Measurements from ENCODE around the gene AP3M1. TPM values are rescaled to one million over a fixed set of nuclear protein-coding genes. Genes with fewer than 3 reads are reported as not detected.

Gene AP3M1
- polyA plus RNA-seq, 1 donor: 43.3 TPM

DNA sequence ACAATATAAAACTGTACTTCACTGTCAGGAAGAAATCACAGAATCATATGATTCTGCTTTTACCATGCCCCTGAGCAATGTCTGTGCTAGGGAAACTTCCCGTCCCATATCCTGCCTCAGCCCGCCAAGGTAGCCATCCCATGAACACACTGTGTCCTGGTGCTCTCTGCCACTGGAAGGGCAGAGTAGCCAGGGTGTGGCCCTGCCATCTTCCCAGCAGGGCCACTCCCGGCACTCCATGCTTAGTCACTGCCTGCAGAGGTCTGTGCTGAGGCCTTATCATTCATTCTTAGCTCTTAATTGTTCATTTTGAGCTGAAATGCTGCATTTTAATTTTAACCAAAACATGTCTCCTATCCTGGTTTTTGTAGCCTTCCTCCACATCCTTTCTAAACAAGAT lies 31.8 kb downstream of the AP3M1 start:
- WGBS (ENCODE audit: insufficient coverage, low lambda C conversion rate): no CpG with 5 or more reads among the region's 3 CpGs
- Histone ChIP-seq H3K27me3 (ENCODE audit: control insufficient read depth, insufficient read depth, low read length) (no peaks in the 10 kb centered on the region), H3K4me3 (ENCODE audit: low read length) (no peak overlapping the region), H3K4me1 (ENCODE audit: control insufficient read depth, insufficient read depth, low read length) (no peaks in the 10 kb centered on the region), H3K36me3 (ENCODE audit: control insufficient read depth, insufficient read depth, low read length) (peaks cover 92% of the 10 kb centered on the region), H3K27ac (ENCODE audit: low read length) (no peak overlapping the region), H3K9me3 (ENCODE audit: control insufficient read depth, low read depth, low read length) (no peaks in the 10 kb centered on the region)
- no peak for DNase-seq

DNA sequence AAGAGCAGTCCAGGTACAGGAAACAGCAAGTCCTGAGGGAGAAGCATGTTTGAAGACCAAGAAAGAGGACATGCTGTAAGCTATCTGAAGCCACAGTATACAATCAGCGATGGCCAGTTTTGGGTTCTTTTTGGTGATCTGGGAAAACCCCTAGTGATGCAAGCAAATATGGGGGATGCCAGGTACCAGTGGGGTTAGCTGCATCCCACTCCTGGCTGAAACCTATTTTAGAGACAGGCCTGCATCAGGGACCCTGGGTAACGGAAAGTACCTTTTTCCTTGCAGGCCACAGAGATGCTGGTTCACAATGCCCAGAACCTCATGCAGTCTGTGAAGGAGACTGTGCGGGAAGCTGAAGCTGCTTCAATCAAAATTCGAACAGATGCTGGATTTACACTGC lies 32.9 kb downstream of the AP3M1 start:
- H3K4me1 ChIP-seq (ENCODE audit: control insufficient read depth, insufficient read depth, low read length): no peaks in the 10 kb centered on the region

DNA sequence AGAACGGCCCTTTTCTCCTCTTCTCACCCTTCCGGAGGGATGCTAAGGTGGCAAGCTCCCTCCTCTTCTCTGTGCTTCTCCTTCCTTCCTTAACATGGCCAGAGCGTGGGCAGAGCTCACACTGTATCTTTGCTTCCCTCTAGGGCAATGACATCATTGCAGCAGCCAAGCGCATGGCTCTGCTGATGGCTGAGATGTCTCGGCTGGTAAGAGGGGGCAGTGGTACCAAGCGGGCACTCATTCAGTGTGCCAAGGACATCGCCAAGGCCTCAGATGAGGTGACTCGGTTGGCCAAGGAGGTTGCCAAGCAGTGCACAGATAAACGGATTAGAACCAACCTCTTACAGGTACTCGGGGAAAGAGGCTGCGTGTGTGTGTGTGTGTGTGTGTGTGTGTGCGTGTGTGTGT lies 36.6 kb downstream of the AP3M1 start:
- Histone ChIP-seq H3K27ac (ENCODE audit: low read length) (no peak overlapping the region), H3K4me1 (ENCODE audit: control insufficient read depth, insufficient read depth, low read length) (no peaks in the 10 kb centered on the region), H3K4me3 (ENCODE audit: low read length) (no peak overlapping the region), H3K36me3 (ENCODE audit: control insufficient read depth, insufficient read depth, low read length) (peaks cover 97% of the 10 kb centered on the region), H3K27me3 (ENCODE audit: control insufficient read depth, insufficient read depth, low read length) (no peaks in the 10 kb centered on the region), H3K9me3 (ENCODE audit: control insufficient read depth, low read depth, low read length) (no peaks in the 10 kb centered on the region)
- WGBS (ENCODE audit: insufficient coverage, low lambda C conversion rate): no CpG with 5 or more reads among the region's 12 CpGs
- no peak for DNase-seq

More for the DNA sequence above, 32.9 kb downstream of the AP3M1 start:
- Histone ChIP-seq H3K36me3 (ENCODE audit: control insufficient read depth, insufficient read depth, low read length) (peaks cover 92% of the 10 kb centered on the region), H3K4me3 (ENCODE audit: low read length) (no peak overlapping the region), H3K27ac (ENCODE audit: low read length) (no peak overlapping the region), H3K9me3 (ENCODE audit: control insufficient read depth, low read depth, low read length) (no peaks in the 10 kb centered on the region), H3K27me3 (ENCODE audit: control insufficient read depth, insufficient read depth, low read length) (no peaks in the 10 kb centered on the region)
- no CpG with 5 or more reads among the region's 4 CpGs for WGBS (ENCODE audit: insufficient coverage, low lambda C conversion rate)
- DNase-seq: no peak

DNA sequence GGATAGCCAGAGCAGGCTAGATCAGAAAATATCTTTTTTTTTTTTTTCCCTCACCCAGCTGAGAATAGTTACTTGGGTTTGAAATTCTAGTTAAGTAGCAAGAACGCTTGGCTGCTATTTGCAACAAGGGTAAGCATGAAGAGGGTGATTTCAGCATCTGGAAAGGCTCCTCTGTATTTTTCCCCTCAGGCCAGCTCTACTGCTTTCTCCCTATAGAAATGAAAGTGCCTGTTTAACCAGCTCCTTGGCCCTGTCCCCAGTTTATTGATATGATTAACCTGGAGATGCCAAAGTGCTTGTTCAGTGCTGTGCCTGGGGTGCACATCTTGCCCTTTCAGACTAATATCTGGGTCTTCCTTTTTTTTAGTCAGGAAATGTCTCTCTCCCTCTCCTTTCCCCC lies 37.1 kb downstream of the AP3M1 start:
- H3K36me3 ChIP-seq (ENCODE audit: control insufficient read depth, insufficient read depth, low read length): peaks cover 97% of the 10 kb centered on the region
- no peak overlapping the region for H3K4me3 ChIP-seq (ENCODE audit: low read length)
- no peaks in the 10 kb centered on the region for H3K4me1 ChIP-seq (ENCODE audit: control insufficient read depth, insufficient read depth, low read length)
- H3K27me3 ChIP-seq (ENCODE audit: control insufficient read depth, insufficient read depth, low read length): no peaks in the 10 kb centered on the region
- H3K27ac ChIP-seq (ENCODE audit: low read length): no peak overlapping the region
- whole genome bisulfite sequencing (ENCODE audit: insufficient coverage, low lambda C conversion rate): no CpG with 5 or more reads among the region's 1 CpG
- H3K9me3 ChIP-seq (ENCODE audit: control insufficient read depth, low read depth, low read length): no peaks in the 10 kb centered on the region
- DNase-seq: no peak

DNA sequence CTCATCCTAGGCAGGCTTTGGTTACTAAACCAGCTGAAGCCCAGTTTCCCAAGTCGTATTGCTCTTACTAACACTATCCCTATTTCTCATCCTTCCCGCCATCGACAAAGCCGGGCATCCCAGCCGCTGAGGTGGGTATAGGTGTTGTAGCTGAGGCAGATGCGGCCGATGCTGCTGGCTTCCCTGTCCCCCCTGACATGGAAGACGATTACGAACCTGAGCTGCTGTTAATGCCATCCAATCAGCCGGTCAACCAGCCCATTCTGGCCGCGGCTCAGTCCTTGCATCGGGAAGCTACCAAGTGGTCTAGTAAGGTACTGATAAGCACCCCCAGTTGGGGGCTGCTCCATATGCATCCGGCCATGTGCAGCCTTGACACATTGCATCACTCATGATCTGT lies 38.8 kb downstream of the AP3M1 start:
- Histone ChIP-seq H3K27ac (ENCODE audit: low read length) (no peak overlapping the region), H3K27me3 (ENCODE audit: control insufficient read depth, insufficient read depth, low read length) (no peaks in the 10 kb centered on the region), H3K4me1 (ENCODE audit: control insufficient read depth, insufficient read depth, low read length) (no peaks in the 10 kb centered on the region), H3K9me3 (ENCODE audit: control insufficient read depth, low read depth, low read length) (no peaks in the 10 kb centered on the region), H3K36me3 (ENCODE audit: control insufficient read depth, insufficient read depth, low read length) (peaks cover 92% of the 10 kb centered on the region), H3K4me3 (ENCODE audit: low read length) (no peak overlapping the region)
- WGBS (ENCODE audit: insufficient coverage, low lambda C conversion rate): no CpG with 5 or more reads among the region's 14 CpGs
- no peak for DNase-seq

DNA sequence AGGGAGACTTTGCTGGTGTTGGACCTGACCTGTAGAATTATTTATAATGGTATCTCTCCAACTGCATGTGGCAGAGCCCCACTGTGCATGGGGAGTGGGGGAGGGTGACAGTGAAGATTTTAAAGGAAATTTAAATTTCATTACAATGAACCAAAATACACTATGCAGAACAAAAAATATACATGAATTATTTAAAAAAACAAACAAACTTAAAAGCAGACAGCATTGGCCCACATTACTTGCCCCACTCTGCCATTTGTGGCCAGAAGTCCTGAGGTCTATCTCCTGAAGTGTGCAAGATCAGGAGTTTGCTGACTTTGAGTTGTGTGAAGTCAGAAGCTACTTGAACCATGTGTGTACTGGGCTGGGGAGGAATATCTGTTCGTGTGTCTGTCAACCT lies 40.5 kb downstream of the AP3M1 start:
- Histone ChIP-seq H3K4me1 (ENCODE audit: control insufficient read depth, insufficient read depth, low read length) (no peaks in the 10 kb centered on the region), H3K9me3 (ENCODE audit: control insufficient read depth, low read depth, low read length) (no peaks in the 10 kb centered on the region), H3K4me3 (ENCODE audit: low read length) (no peak overlapping the region), H3K27ac (ENCODE audit: low read length) (no peak overlapping the region), H3K27me3 (ENCODE audit: control insufficient read depth, insufficient read depth, low read length) (no peaks in the 10 kb centered on the region), H3K36me3 (ENCODE audit: control insufficient read depth, insufficient read depth, low read length) (peaks cover 86% of the 10 kb centered on the region)
- no peak for DNase-seq
- WGBS (ENCODE audit: insufficient coverage, low lambda C conversion rate): no CpG with 5 or more reads among the region's 1 CpG

DNA sequence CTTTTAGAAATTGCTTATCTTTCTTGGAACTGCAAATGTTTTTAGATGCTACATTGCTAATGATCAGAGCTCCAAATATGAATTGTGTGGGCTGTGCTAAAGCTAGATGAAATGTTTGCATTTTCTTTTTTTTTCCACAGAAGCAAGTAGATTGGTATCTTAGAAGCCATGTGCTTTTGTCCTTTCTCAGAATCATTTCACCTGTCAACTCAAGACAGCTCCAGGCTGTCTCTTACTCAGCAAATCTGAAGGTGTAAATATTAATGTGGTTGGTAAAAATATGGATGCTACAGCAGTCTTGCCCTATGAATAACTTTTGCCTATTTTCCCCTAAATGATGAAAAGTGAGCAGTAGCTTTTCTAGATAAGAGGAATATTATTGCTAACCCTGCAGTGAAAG lies 41.2 kb downstream of the AP3M1 start:
- Histone ChIP-seq H3K4me1 (ENCODE audit: control insufficient read depth, insufficient read depth, low read length) (no peaks in the 10 kb centered on the region), H3K27ac (ENCODE audit: low read length) (no peak overlapping the region), H3K36me3 (ENCODE audit: control insufficient read depth, insufficient read depth, low read length) (peaks cover 86% of the 10 kb centered on the region), H3K4me3 (ENCODE audit: low read length) (no peak overlapping the region), H3K27me3 (ENCODE audit: control insufficient read depth, insufficient read depth, low read length) (no peaks in the 10 kb centered on the region), H3K9me3 (ENCODE audit: control insufficient read depth, low read depth, low read length) (no peaks in the 10 kb centered on the region)
- no peak for DNase-seq

DNA sequence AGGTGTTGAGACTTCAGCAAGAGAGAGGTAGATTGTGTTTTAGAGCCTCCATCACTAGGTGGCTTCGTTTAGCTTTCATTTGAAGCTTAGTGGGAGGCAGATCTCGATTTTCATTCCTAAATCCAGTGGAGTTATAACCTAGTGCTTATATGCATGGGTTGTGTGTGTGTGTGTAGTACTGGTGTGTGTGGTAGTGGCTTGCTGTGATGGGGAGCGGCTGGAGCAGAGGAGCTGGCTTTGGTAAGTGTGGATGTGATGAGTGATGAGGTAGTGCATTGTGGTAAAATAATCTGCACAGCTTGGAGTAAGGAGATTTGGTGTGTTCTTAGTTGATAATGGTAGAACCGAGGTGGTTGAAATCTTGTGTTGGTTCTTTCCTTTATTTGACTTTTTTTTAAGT lies 43.2 kb downstream of the AP3M1 start:
- Histone ChIP-seq H3K36me3 (ENCODE audit: control insufficient read depth, insufficient read depth, low read length) (peaks cover 71% of the 10 kb centered on the region), H3K4me1 (ENCODE audit: control insufficient read depth, insufficient read depth, low read length) (no peaks in the 10 kb centered on the region), H3K4me3 (ENCODE audit: low read length) (no peak overlapping the region), H3K9me3 (ENCODE audit: control insufficient read depth, low read depth, low read length) (no peaks in the 10 kb centered on the region), H3K27me3 (ENCODE audit: control insufficient read depth, insufficient read depth, low read length) (no peaks in the 10 kb centered on the region), H3K27ac (ENCODE audit: low read length) (no peak overlapping the region)
- DNase-seq: no peak
- WGBS (ENCODE audit: insufficient coverage, low lambda C conversion rate): no CpG with 5 or more reads among the region's 4 CpGs

DNA sequence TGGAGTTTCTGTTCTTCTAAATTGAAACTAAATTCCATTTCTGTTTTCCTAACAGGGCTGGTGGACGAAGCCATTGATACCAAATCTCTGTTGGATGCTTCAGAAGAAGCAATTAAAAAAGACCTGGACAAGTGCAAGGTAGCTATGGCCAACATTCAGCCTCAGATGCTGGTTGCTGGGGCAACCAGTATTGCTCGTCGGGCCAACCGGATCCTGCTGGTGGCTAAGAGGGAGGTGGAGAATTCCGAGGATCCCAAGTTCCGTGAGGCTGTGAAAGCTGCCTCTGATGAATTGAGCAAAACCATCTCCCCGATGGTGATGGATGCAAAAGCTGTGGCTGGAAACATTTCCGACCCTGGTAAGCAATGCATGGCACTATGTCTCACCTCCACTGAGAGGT lies 45.6 kb downstream of the AP3M1 start:
- Histone ChIP-seq H3K4me1 (ENCODE audit: control insufficient read depth, insufficient read depth, low read length) (no peaks in the 10 kb centered on the region), H3K27me3 (ENCODE audit: control insufficient read depth, insufficient read depth, low read length) (no peaks in the 10 kb centered on the region), H3K9me3 (ENCODE audit: control insufficient read depth, low read depth, low read length) (no peaks in the 10 kb centered on the region), H3K36me3 (ENCODE audit: control insufficient read depth, insufficient read depth, low read length) (peaks cover 60% of the 10 kb centered on the region), H3K27ac (ENCODE audit: low read length) (no peak overlapping the region), H3K4me3 (ENCODE audit: low read length) (no peak overlapping the region)
- WGBS (ENCODE audit: insufficient coverage, low lambda C conversion rate): no CpG with 5 or more reads among the region's 8 CpGs
- no peak for DNase-seq

DNA sequence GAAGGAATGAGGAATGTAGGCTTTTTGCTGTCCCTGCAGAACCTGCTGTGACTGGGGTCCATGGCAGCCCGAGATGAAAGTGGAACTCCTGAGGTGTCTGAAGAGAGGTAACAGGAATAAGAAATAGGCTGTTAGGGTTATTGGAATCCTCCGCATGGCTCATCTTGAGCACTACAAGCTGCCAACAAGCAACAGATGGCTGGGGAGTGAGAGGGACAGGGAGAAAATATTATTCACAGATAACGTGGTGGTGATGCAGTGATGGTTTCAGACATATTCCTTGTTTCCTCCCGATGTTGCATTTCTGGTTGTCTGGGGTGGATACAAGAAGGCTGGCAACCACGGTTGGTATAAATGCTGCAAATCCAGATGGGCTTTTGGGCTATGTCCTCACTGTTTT lies 46.1 kb downstream of the AP3M1 start:
- no CpG with 5 or more reads among the region's 5 CpGs for WGBS (ENCODE audit: insufficient coverage, low lambda C conversion rate)
- H3K4me1 ChIP-seq (ENCODE audit: control insufficient read depth, insufficient read depth, low read length): no peaks in the 10 kb centered on the region
- H3K36me3 ChIP-seq (ENCODE audit: control insufficient read depth, insufficient read depth, low read length): peaks cover 60% of the 10 kb centered on the region
- no peak overlapping the region for H3K4me3 ChIP-seq (ENCODE audit: low read length)
- H3K27me3 ChIP-seq (ENCODE audit: control insufficient read depth, insufficient read depth, low read length): no peaks in the 10 kb centered on the region
- DNase-seq: no peak
- no peaks in the 10 kb centered on the region for H3K9me3 ChIP-seq (ENCODE audit: control insufficient read depth, low read depth, low read length)
- H3K27ac ChIP-seq (ENCODE audit: low read length): no peak overlapping the region

DNA sequence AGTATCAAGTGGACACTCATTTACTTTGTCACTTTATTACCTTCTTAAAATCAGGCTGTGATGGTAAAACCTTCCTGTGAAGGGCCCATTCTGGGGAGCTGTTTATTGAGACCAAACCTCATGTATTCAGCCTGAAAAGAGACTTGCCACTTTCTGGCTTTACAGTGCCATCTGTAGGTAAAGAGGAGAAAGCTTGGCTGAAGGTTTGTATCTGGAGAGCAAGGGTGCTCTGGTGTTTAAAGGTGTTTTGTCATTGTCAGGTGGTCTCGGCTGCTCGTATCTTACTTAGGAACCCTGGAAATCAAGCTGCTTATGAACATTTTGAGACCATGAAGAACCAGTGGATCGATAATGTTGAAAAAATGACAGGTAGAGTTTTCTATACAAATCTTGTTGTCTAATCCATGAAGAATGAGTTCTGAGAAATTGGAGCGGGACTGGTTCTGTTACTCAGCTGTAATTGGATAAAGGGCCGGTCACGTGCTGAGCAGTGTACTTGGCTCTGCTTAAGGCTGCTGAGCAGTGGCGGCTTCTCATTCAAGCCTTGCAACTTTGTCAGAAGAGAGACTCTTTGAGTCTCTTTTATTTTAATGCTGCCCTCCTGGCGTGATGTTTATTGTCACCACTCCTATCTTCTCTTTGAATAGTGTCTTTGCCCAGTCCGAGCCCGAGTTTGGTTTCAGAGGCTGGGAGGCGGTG lies 46.9 kb downstream of the AP3M1 start:
- Histone ChIP-seq H3K36me3 (ENCODE audit: control insufficient read depth, insufficient read depth, low read length) (peaks cover 54% of the 10 kb centered on the region), H3K4me1 (ENCODE audit: control insufficient read depth, insufficient read depth, low read length) (no peaks in the 10 kb centered on the region), H3K27ac (ENCODE audit: low read length) (no peak overlapping the region), H3K4me3 (ENCODE audit: low read length) (no peak overlapping the region), H3K9me3 (ENCODE audit: control insufficient read depth, low read depth, low read length) (no peaks in the 10 kb centered on the region), H3K27me3 (ENCODE audit: control insufficient read depth, insufficient read depth, low read length) (no peaks in the 10 kb centered on the region)
- 89% methylated on average over 3 of the region's 11 CpGs for WGBS (ENCODE audit: insufficient coverage, low lambda C conversion rate)
- no peak for DNase-seq
